ENCODE data around the gene NATD1. TPM values are rescaled to one million over a fixed set of nuclear protein-coding genes. Genes with fewer than 3 reads are reported as not detected.

NATD1 gene
- polyA plus RNA-seq, 1 of the 3 experiments (the other 2 are of a cell fraction): 3.9 TPM

DNA sequence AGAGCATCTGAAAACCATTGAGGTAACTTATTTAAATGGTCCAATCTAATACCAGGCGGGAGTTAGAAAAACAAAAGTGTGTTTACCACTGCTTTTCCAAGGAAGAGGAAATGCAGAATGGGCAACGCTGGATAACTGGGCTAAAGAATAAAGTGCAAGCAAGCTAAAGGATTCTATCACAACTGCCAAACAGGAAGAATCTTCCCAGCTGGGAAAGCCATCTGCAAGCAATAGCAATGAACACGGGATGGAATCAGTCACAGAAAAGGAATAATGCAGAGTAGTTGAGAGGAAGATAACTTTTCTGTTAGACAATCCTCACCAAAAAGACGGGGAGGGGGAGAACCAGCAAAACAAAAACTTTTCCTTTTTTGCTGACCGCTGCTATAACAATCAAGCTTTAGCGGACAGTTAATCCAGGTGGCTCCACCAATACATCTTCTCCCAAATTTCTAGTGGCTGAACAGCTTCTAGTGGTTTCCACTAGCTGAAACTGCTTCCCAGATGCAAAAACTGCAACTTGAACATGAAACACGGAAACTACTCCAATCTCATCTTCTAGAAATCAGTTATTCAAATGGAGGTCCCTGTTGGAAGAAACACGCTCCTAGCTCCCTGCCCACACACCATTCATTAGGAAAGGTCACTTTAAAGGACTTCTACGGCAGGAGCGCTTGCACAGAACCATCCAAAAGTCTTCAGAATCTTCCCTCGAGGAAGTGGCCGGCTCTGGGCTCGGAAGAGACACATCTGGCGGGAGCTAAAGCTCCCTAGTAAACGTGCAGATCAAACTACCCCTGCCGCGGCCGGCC, 40.2 kb downstream of the NATD1 start:
- Histone ChIP-seq H3K27ac (ENCODE audit: low read depth in 2 of 2, low read length in 1 of 2) (peak overlapping the region; percentile 91 to 93), H3K4me1 (ENCODE audit: control insufficient read depth in 1 of 2, insufficient read depth in 2 of 2, low read depth in 1 of 2, low read length in 1 of 2) (peaks cover 10 to 25% of the 10 kb centered on the region in 2 experiments; a peak in 2 of 4 replicates), H3K4me2 (peak overlapping the region; percentile 91), H3K27me3 (ENCODE audit: insufficient read depth) (no peaks in the 10 kb centered on the region), H3K36me3 (replicated peaks in 1 of 2; ENCODE audit: control insufficient read depth in 1 of 2, insufficient read depth in 2 of 2, low read length in 1 of 2) (peaks cover 12 to 23% of the 10 kb centered on the region in 2 experiments), H2AFZ (ENCODE audit: low read depth) (peak overlapping the region; percentile 53; the same call in 1 of the 2 replicates), H3K9me2 (no peaks in the 10 kb centered on the region), H3K4me3 (ENCODE audit: low read depth in 2 of 2, low read length in 1 of 2) (peak overlapping the region; percentile 97 to 99), H3F3A (replicated peaks; ENCODE audit: insufficient read depth) (no peaks in the 10 kb centered on the region), H3K9me3 (no peaks in the 10 kb centered on the region), H4K20me1 (ENCODE audit: insufficient read depth) (peaks cover 50% of the 10 kb centered on the region), H3K79me2 (ENCODE audit: insufficient read depth) (peaks cover 90% of the 10 kb centered on the region), H3K9ac (peak overlapping the region; percentile 99)
- CTCF ChIA-PET: interaction anchor here (0.6 to 2.9 kb wide), 8 partner anchors 18 to 1207 kb away, joined by 3 to 16 read pairs (median 3); no protein-coding TSS in a partner anchor
- WGBS (ENCODE audit: low lambda C conversion rate): 14% methylated on average over 16 of the region's 18 CpGs
- TF ChIP-seq RAD21 (IDR thresholded peaks at IDR 0.05; ENCODE audit: low read length) (no peak), CTCF (IDR thresholded peaks at IDR 0.05) (no peak), SIN3A (IDR thresholded peaks at IDR 0.05; ENCODE audit: borderline replicate concordance, low read depth, low read length) (no peak), CHD2 (IDR thresholded peaks at IDR 0.05; ENCODE audit: low read length, partially characterized antibody) (no peak), PBX3 (IDR thresholded peaks at IDR 0.05) (no peak), ELF1 (IDR thresholded peaks at IDR 0.05) (no peak), GATA2 (CRISPR knock-in tag; IDR thresholded peaks at IDR 0.05) (no peak), RFX5 (IDR thresholded peaks at IDR 0.05; ENCODE audit: low read length) (no peak), SMC3 (IDR thresholded peaks at IDR 0.05; ENCODE audit: low read depth, low read length) (no peak), RXRA (IDR thresholded peaks at IDR 0.05; ENCODE audit: borderline replicate concordance, low read depth) (no peak), EZH2phosphoT487 (IDR thresholded peaks at IDR 0.05; ENCODE audit: borderline replicate concordance, low read depth) (no peak), TAF1 (IDR thresholded peaks at IDR 0.05; ENCODE audit: borderline replicate concordance, low read depth, low read length) (no peak), NRF1 (IDR thresholded peaks at IDR 0.05; ENCODE audit: low read depth, low read length) (no peak), EP300 (IDR thresholded peaks at IDR 0.05; ENCODE audit: borderline replicate concordance in 1 of 2, low read depth in 1 of 2, low read length in 1 of 2) (no peak), FOXJ3 (CRISPR knock-in tag; IDR thresholded peaks at IDR 0.05) (no peak), MEF2A (IDR thresholded peaks at IDR 0.05; ENCODE audit: borderline replicate concordance, low read depth) (no peak)
- no peak for DNase-seq
- POLR2A ChIA-PET: interaction anchor here (0.8 to 1.0 kb wide), 2 partner anchors 9 to 11 kb away, joined by 3 to 4 read pairs; no protein-coding TSS in a partner anchor

Measured in SK-N-SH (cell line).